ENCODE measurements around the gene CYCS. TPM values are rescaled to one million over a fixed set of nuclear protein-coding genes. Genes with fewer than 3 reads are reported as not detected.

Gene CYCS
- total RNA-seq, 1 donor from 2014 or later: 72.6 TPM

DNA sequence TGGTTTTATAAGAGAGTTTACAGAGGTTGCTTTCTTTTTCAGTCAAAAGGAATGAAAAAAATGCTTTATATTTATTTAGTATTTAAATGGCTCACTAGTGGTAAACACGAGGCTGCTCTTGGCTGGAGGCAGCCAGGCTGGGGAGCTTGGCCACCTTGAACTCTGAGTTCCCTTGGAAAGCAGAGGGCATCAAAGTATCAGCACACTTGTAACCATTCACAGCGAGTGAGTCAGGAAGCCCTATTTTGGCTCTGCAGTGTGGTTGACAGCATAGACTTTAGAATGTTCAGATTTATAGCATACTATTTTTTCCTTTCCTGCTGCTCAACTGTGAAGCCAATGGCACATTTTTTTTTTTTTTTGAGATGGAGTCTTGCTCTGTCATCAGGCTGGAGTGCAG is 51.6 kb downstream of the CYCS start:
- no peak overlapping the region for H3K4me3 Mint-ChIP-seq (ENCODE audit: unreplicated experiment)
- H3K9me3 Mint-ChIP-seq (ENCODE audit: low read depth): no peaks in the 10 kb centered on the region
- peaks cover 8% of the 10 kb centered on the region for H3K27me3 Mint-ChIP-seq (ENCODE audit: low read depth)
- DNase-seq (ENCODE audit: low spot score): no peak
- peaks cover 11% of the 10 kb centered on the region for H3K4me1 Mint-ChIP-seq (ENCODE audit: low read depth)
- no peaks in the 10 kb centered on the region for H3K36me3 Mint-ChIP-seq (ENCODE audit: low read depth)
- no peak overlapping the region for H3K27ac Mint-ChIP-seq (ENCODE audit: unreplicated experiment)
- no peak for TF ChIP-seq CTCF (IDR thresholded peaks at IDR 0.05)

Other genes starting within 250 kb of the CYCS start
- gene OSBPL3, start 145.1 kb downstream of the CYCS start, total RNA-seq: 5.7 to 10.6 TPM (median 7.6 TPM) in 3 replicates
- not detected in 3 replicates for gene NPVF, start 103.2 kb upstream of the CYCS start, total RNA-seq